Stimulated activated CD4-positive, alpha-beta T cell treated with anti-CD3 and anti-CD28 coated beads, Interleukin-1b, Interleukin-23, amount 100 ng/mL, for 4 hours (primary cell): ENCODE results near the gene ARHGEF7.

Experiments
- DNase-seq, 2 donors: peaks; one replicate each; pipeline ENCODE4 v3.0.0-alpha.2; 2020; ENCODE audit warnings: low read depth in 2 of 2

ARHGEF7 gene

DNA sequence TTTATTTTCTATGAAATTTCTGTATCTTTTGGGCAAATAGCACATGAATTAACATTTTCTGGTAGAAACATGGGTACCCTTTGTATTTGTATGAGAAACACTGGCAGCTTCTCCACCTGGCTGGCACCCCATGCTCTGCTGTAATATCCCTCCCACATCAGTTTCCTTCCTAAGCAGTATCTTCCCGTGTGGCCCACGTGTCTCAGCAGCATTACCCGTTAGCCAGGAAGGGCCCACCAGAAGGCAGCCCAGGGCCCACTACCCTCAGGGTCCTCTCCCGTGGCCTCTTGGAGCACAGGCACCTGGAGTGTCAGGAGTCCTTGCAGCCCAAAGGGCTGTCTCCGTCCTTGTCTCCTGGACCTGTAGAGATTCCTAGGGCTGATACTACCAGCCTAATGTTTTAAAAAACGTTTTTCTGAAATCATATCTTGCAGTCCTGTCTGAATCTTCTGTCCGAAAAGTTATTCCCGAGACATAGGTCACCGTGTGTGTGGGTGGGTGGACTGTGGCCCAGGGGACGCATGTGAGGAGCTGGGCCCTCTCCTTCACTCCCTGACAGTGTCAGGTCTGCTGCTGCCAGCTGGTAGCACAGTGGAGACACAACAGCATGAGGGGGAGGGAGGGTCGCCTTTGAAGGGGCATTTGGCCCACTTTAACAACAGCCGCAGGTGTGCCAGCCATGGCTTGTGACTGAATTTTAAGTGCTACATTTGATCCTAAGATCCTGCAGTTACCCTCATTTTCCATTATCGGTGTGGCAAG is 183.3 kb downstream of the ARHGEF7 start:
- DNase-seq, result no peak

DNA sequence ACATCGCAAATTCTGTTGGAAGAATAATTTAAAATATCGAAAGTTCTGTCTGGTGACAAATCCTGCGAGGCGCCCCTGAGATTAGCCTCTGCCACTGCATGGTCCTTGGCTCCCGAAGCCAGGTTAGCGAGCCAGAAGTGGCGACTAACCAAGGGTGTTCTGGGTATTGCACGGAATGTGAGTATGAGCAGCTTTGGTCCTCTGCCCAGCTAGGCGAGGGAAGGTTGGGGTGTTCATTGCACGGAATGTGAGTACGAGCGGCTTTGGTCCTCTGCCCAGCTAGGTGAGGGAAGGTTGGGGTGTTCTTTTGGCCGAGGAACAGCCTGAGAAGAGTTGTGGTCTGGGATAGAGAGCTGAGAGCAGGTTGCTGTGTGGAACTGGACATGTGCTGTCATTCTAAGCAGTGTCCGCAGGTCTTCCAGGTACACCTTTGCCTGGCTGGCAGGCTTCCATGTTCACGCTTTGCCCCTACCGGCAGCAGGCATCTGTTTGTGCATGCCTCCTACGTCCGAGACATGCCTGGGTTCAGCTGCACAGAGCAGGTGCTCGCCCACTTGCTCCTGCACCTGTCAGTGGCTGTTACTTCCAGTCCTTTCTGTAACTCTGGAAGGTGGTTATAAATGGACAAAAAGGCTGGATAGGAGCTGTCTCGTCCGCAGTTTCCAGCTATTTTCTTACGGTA is 187.1 kb downstream of the ARHGEF7 start:
- no peak for DNase-seq

DNA sequence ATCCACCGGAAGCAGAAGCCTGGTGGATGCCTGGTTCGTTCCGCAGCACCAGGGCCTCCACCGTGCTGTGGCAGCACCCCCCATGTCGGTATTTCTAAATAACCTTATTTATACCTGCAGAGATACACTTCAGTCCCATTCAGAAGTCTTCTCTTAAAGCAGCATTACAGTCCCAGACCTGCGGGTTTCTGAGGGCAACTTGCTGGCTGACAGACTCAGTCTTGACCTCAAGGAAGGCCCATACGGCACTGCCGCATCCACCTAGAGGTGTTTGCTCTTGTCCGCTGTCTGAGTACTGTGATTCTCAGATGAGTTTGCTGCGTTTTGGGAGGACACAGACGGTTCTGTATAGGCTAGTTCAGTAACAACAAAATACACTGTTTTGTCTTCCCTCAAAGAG is 188.4 kb downstream of the ARHGEF7 start:
- DNase-seq, result no peak

GRCh38 chr13:111304041-111304544 is 189.0 kb downstream of the ARHGEF7 start:
- no peak for DNase-seq

- no peak for DNase-seq
Measured at GRCh38 chr13:111304603-111305289, 189.6 kb downstream of the ARHGEF7 start.

DNA sequence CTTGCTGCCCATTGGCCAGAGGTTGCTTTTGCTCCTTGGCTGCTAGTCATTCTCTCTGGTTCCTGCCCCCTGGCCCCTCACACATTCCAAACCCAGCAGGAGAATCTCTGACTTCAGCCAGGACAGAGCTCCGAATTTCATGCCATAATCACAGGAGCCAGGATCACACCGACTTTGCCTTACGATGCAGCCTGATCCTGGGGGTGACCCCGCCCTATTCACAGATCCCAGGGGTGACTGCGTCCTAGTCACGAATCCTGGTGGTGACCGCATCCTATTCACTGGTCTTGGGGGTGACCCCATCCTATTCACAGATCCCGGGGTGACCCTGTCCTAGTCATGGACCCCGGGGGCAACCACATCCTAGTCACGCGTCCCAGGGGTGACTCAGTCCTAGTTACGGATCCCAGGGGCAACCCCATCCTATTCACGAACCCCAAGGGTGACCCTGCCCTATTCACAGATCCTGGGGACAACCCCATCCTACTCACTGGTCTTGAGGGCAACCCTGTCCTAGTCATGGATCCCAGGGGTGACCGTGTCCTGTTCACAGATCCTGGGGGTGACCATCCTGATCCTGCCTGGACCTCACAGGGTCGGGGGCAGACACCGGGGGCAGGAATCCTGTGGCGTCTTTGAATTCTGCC is 198.0 kb downstream of the ARHGEF7 start:
- no peak for DNase-seq

GRCh38 chr13:111313911-111314425 is 198.9 kb downstream of the ARHGEF7 start:
- DNase-seq, result no peak

DNA sequence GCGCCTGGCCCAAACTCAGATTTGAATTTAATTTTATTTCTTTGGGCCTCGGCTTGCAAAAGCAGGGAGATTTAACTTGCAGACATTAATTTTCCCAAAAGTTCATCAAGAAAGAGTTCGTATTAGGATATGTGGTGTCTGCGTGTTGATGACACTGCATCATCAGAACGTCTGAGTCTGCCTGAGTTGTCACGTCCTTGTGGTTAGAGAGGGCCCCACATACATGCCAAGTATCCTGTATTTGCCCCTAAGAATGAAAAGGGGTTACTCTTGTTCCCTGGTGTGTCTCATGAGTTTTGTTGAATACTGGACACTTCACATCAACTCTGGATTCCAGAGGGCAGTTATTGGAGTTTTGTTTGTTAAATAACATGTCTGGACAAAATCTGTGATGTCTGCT is 199.7 kb downstream of the ARHGEF7 start:
- DNase-seq, result no peak

DNA sequence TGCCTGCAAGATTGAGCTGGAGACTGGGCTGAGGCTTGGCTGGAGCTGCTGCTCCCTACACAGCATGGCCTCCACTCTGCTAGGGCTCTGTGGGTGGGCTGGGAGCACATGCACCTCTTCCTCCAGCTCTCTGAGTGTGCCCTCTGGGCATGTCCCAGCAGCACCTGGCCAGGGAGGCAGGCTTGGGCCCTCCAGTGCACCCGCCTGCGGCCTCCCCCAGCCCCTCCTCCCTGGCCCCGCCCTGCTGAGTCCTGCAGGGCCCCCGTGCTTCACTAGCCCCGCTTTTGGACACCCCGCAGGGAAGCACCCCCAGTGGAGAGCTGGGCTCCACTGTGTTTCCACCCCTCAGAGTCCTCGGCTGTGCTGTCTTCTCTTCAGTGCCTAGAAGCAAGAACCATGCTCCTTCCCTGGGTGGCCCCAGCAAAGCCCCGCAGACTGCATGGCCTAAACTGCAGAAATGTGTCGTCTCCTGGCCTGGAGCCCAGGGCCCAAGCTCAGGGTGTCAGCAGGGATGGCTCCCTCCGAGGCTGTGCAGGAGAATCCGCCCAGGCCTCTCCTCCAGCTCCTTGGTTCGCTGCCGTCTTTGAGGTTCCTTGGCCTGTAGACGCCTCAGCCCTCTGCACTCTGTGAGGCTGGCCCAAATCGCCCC is 200.4 kb downstream of the ARHGEF7 start:
- DNase-seq, result no peak

GRCh38 chr13:111316161-111316730 is 201.1 kb downstream of the ARHGEF7 start:
- DNase-seq, result no peak

- no peak for DNase-seq
Measured at GRCh38 chr13:111317042-111317550, 202.0 kb downstream of the ARHGEF7 start.

DNA sequence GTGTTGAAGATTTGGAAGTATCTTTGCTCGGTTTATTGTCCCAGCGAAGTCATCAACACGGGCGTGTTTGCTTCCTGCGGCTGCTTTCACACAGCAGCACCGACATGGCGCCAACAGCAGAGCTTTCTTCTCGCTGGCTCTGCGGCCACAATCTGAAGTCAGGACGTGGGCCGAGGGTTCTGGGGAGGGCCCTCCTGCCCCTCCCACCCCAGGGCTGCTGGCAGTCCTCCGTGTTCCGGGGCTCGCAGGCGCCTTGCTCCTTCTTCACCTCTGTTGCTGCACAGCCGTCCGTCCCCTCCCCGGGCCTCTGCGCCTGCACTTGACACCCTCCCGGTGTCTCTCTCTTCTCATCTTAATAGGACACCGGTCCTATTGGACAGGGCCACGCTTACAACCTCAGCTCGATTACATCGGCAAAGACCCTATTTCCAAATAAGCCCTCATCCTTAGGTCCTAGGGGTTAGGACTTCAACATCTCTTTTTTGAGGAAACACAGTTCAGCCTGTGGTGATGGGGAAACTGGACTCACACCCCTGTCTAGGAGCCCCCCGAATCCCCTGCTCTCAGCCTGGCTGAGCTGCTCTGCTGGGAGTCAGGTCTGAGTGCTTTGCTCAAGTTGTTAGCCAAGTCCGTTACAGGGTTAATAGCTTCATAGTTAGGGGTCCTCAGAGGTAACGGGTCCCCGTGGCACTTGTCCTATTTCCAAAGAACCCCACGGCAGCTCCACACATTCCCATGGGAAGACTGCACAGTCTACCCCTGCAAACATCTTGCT is 202.6 kb downstream of the ARHGEF7 start:
- DNase-seq, result no peak

DNA sequence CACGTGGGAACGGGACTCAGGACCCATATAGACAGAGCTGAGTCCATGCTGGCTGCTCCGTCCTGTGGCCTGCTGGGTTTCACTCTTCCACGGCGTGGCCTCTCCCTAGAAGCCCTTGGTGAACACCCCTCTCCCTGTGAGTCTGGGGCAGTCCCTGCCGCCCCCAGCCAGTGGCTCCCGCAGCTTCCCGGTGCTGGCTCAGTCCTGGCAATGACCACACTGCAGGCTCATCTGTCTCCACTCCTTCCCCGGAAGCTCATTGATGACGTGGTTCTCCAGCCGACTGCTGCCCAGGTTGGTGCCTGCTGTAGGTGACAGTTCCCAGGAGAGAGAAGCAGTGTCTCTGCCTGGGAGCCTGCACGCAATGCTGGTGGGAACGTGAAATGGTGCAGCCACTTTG is 203.3 kb downstream of the ARHGEF7 start:
- DNase-seq, result no peak

DNA sequence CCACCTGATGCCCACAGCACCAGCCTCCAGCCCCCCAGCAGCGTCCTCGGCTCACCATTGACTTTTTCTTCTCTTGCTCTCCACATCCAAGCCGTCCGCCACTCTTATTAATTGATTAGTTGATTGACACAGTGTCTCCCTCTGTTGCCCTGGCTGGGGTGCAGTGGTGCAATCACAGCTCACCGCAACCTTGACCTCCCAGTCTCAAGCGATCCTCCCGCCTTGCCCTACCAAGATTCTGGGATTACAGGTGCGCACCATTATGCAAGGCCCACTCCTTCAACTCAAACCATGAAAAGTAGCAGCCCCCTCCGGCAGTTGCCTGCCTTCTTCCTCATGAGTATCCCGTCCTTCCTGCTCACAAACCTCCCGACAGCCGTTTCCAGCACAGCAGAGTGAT is 204.4 kb downstream of the ARHGEF7 start:
- no peak for DNase-seq

GRCh38 chr13:111319998-111320911 is 205.1 kb downstream of the ARHGEF7 start, which contains the start of gene TEX29:
TSS of gene TEX29 (plus strand) at chr13:111320642. CDS start at chr13:111320891, 249 bp downstream.
- no peak for DNase-seq

GRCh38 chr13:111322001-111322915 is 207.1 kb downstream of the ARHGEF7 start:
- no peak for DNase-seq

DNA sequence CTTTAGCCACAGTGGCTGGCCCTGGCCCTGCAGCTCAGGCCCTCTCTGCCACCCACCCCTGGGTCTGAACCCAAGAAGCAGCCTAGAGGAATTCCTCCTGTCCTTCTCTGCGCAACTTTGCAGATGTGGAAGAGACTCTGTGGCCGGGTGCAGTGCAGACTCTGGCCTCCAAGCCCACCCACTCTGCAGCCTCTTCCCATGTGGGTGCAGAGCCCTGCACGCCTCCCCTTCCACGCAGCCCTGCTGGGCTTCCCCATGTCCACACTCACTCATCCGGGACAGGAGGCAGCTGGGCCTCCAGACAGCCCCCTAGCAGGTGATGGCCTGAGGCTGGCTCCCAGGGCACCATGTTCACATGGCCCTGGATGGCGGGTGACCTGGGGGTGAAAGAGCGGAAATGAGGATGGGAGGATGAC is 207.8 kb downstream of the ARHGEF7 start:
- DNase-seq, result no peak

DNA sequence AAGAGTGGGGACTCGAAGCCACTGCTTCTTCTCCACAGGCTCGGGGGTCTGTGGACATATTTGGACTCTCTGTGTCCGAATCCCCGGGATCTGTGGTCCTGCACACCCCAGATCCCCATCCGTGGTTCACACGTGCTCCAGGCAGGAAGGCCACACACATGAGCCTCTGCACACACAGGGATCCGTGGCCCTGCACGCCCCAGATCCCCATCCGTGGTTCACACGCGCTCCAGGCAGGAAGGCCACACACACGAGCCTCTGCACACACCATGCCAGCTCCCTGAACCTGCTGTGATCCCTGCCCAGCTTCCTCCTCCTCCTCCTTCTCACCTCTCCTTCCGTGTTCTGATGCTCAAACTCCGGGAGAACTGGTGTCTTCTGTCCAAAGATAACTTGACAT is 208.4 kb downstream of the ARHGEF7 start:
- DNase-seq, result no peak
